Prostate gland (tissue), 2 donors: ENCODE results near the gene MEF2A. TPM values are rescaled to one million over a fixed set of nuclear protein-coding genes. Genes with fewer than 3 reads are reported as not detected.
A peak's percentile ranks its signal among the peaks of the same experiment; 100 is the strongest.

ENCODE experiments used
- DNase-seq: peaks from one replicate; pipeline ENCODE4 v3.0.0-alpha.2; 2019; ENCODE audit warnings: low spot score
- H3K27ac ChIP-seq, 2 donors: fragments of 200-600 bp; sonication (generic); 2 replicates each; pipeline ENCODE4 v1.5.1; 2017 to 2019
- H3K27me3 ChIP-seq: fragments of 200-600 bp; sonication (generic); replicated peaks from 2 replicates; pipeline ENCODE4 v1.5.1; 2019; ENCODE audit not compliant: insufficient read depth
- H3K36me3 ChIP-seq, 2 donors: fragments of 200-600 bp; sonication (generic); 1 replicate in 1 of 2; 2 replicates in 1 of 2; pipeline versions ENCODE4 v1.5.1 to v1.8.1; 2017 to 2019
- H3K4me1 ChIP-seq: fragments of 200-600 bp; sonication (generic); replicated peaks from 2 replicates; pipeline ENCODE4 v1.5.1; 2019
- H3K4me3 ChIP-seq, 2 donors: fragments of 200-600 bp; sonication (generic); 2 replicates each; pipeline ENCODE4 v1.5.1; 2017 to 2019
- H3K9me3 ChIP-seq: fragments of 200-600 bp; sonication (generic); 2 replicates; pipeline ENCODE4 v1.5.1; 2017
- CTCF ChIP-seq, 4 experiments: fragments of 200-600 bp in 2 of 4; fragments of 450-650 bp in 2 of 4; sonication (generic) in 2 of 4; IDR thresholded peaks; 1 replicate in 3 of 4; 2 replicates in 1 of 4; pipeline ENCODE4 v1.5.1; 2016 to 2019; ENCODE audit warnings: antibody characterized with exemption in 4 of 4, mild to moderate bottlenecking in 2 of 4, moderate library complexity in 2 of 4
- POLR2A ChIP-seq: fragments of 450-650 bp; IDR thresholded peaks from one replicate; pipeline ENCODE4 v1.6.1; 2016; ENCODE audit warnings: antibody characterized with exemption, mild to moderate bottlenecking
- POLR2AphosphoS5 ChIP-seq: sonication (generic); formaldehyde crosslinking; IDR thresholded peaks from one replicate; pipeline ENCODE4 v1.6.1; 2017; ENCODE audit warnings: antibody characterized with exemption
- WGBS: methylation state at CpG from one replicate; pipeline ENCODE4 v1.1.5; 2018; 5-methylcytosine and 5-hydroxymethylcytosine counted together
- intact Hi-C: fragments of 100-400 bp; cut with DNase I; formaldehyde crosslinking; loops from one replicate; pipeline ENCODE4 v1.14.2; 2022
- total RNA-seq, 2 donors: library from RNA; depleted of rRNA; stranded (reverse); fragments of >200 nt; gene quantifications; one replicate each; pipeline ENCODE4 v1.1.0, GENCODE V29; 2016

The MEF2A gene
- total RNA-seq, 2 donors from 2014 or later: 40.1 to 68.0 TPM

DNA sequence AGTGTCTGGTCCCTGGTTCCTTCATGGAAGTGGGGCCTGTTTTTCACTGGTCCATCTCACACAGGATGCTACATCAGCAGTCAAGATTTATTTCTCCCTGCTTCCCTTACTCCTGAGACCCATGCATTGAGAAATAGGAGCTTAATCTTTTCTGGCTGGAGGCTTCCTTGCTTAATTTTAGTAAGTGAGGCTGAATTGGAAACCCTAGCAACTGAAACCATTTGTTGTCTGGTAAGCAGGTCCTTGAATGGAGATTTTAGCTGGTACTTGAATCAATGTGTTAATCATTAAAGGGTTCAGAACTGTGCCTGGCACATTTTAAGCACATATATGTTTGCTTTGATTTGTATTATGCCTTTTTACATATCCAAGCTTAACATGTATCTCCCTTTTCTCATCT lies 20.2 kb upstream of the MEF2A start:
- H3K4me3 ChIP-seq: no peak overlapping the region
- H3K9me3 ChIP-seq: no peaks in the 10 kb centered on the region
- no peak overlapping the region for H3K27ac ChIP-seq
- no peaks in the 10 kb centered on the region for H3K4me1 ChIP-seq
- TF ChIP-seq POLR2AphosphoS5 (no peak), POLR2A (no peak), CTCF (IDR thresholded peaks at IDR 0.05) (no peak)
- H3K36me3 ChIP-seq: no peaks in the 10 kb centered on the region
- H3K27me3 ChIP-seq: no peaks in the 10 kb centered on the region
- no peak for DNase-seq
- intact Hi-C loops: no loop called here

DNA sequence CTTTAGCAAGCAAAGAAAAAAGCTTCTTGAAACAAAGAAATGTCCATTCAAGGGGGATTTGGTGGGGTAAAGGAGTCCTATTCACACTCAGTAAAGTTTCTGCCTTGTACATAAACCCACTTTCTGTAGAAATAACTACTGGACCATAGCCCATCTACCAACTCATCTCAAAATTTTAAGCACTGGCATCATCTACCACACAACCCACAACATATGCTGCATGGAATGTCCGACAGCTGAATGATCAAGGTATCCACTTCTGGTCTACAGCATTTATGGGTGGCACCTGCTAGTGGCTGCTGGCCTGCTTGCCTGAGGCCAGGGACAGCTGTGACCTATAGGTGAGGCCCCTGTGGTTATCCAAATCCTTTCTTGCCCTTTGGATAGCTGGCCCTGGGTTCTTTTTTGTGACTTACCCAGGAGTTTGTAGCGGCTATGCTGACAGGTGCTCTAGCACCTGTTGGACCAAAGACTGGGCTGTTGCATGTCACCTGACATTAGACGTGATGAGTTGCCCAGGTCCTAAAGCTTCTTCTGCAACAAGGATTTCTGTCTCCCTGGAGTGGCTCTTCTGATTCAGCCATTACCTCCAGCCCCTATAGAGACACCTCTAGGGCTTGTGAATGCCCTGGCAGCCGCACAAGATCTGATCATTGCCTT lies 19.2 kb upstream of the MEF2A start:
- Histone ChIP-seq H3K27me3 (no peaks in the 10 kb centered on the region), H3K4me1 (no peaks in the 10 kb centered on the region), H3K4me3 (no peak overlapping the region), H3K36me3 (no peaks in the 10 kb centered on the region), H3K27ac (no peak overlapping the region), H3K9me3 (no peaks in the 10 kb centered on the region)
- 77% methylated on average over 4 of the region's 4 CpGs for WGBS
- TF ChIP-seq CTCF (IDR thresholded peaks at IDR 0.05): no peak
- TF ChIP-seq POLR2A: no peak
- TF ChIP-seq POLR2AphosphoS5: no peak
- no peak for DNase-seq
- intact Hi-C loops: no loop called here

DNA sequence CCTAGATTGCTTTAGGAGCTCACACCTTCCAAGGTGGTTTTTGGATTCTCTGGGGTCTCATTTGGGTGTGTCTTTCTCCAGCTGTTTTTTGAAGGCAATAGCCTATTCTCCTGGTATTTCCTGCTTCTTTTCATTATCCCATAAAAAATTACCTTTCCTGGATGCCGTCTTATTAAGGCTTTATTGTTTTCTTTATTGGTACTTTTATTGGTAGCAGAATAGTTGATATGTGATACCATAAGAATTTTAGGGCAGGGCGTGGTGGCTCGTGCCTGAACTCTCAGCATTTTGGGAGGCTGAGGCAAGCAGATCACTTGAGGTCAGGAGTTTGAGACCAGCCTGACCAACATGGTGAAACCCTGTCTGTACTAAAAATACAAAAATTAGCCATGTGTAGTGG lies 18.3 kb upstream of the MEF2A start:
- H3K27ac ChIP-seq: no peak overlapping the region
- peak; percentile 34 for TF ChIP-seq POLR2AphosphoS5
- TF ChIP-seq CTCF (IDR thresholded peaks at IDR 0.05): no peak
- DNase-seq: no peak
- no peaks in the 10 kb centered on the region for H3K4me1 ChIP-seq
- H3K36me3 ChIP-seq: no peaks in the 10 kb centered on the region
- H3K27me3 ChIP-seq: no peaks in the 10 kb centered on the region
- WGBS: 32% methylated on average over 3 of the region's 3 CpGs
- no peaks in the 10 kb centered on the region for H3K9me3 ChIP-seq
- intact Hi-C loops: no loop called here
- no peak overlapping the region for H3K4me3 ChIP-seq

DNA sequence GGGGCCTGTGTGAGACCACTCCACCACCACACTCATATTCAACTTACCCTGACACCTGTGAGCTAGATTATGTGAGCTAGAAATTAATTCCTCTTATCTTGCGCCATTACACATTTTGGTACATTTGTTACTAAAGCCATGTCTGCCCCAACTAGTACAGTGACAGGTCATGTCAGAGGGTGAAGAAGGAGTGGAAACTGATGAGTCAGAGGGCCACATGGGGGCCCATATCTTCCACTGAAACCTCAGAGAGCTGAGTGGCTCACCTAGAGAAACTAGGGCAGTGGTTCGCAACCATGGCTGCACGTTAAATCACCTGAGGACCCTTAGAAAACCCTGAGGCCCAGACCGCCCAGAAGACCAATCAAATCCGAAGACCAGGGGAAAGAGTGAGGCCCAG lies 15.7 kb upstream of the MEF2A start:
- Histone ChIP-seq H3K4me1 (no peaks in the 10 kb centered on the region), H3K4me3 (no peak overlapping the region), H3K27ac (no peak overlapping the region), H3K27me3 (no peaks in the 10 kb centered on the region), H3K36me3 (no peaks in the 10 kb centered on the region), H3K9me3 (no peaks in the 10 kb centered on the region)
- intact Hi-C loops: no loop called here
- 97% methylated on average over 5 of the region's 5 CpGs for WGBS
- TF ChIP-seq CTCF (IDR thresholded peaks at IDR 0.05) (no peak), POLR2AphosphoS5 (no peak)
- DNase-seq: no peak

DNA sequence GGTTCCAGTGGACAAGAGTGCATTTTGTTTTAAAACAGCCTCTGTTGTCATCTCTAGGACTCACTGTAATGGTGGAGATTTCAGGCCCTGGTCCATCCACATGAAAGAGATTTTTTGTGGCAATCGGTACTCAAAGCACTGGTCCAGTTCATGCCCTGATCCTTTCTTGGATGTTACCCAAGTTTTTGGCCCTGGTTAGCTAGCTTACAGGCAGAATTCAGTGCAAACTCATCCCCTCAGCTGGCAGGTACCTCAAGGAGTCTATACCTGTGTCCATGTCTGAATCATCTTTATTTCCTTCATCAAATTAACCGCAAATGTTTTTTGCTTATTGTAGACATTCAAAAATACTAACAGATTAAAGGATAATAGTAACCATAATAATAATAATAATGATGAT lies 13.7 kb upstream of the MEF2A start:
- intact Hi-C loops: no loop called here
- 93% methylated on average over 2 of the region's 2 CpGs for WGBS

More for the DNA sequence above, 13.7 kb upstream of the MEF2A start:
- no peak overlapping the region for H3K4me3 ChIP-seq
- no peaks in the 10 kb centered on the region for H3K9me3 ChIP-seq
- no peak for DNase-seq
- TF ChIP-seq POLR2A (no peak), CTCF (IDR thresholded peaks at IDR 0.05) (no peak), POLR2AphosphoS5 (no peak)
- no peaks in the 10 kb centered on the region for H3K36me3 ChIP-seq
- no peaks in the 10 kb centered on the region for H3K27me3 ChIP-seq
- no peak overlapping the region for H3K27ac ChIP-seq
- H3K4me1 ChIP-seq: no peaks in the 10 kb centered on the region
